Adrenal gland (tissue), 12 donors: ENCODE data around the gene MAT2B. TPM values are rescaled to one million over a fixed set of nuclear protein-coding genes. Genes with fewer than 3 reads are reported as not detected.
A peak's percentile ranks its signal among the peaks of the same experiment; 100 is the strongest.

Experiments used
- DNase-seq, 7 donors: peaks; one replicate each; pipeline ENCODE4 v3.0.0-alpha.2; 2019 to 2020
- H3K27ac ChIP-seq, 5 donors: fragments of 200-600 bp; sonication (generic) in 4 of 5; 1 replicate in 3 of 5; 2 replicates in 2 of 5; pipeline versions ENCODE4 v1.5.1 to v1.8.0; 2016 to 2020; ENCODE audit warnings: mild to moderate bottlenecking in 1 of 5
- H3K27me3 ChIP-seq: fragments of 200-600 bp; 2 replicates; pipeline ENCODE4 v1.8.0; 2021
- H3K36me3 ChIP-seq, 2 donors: fragments of 200-600 bp; replicated peaks in 1 of 2; 1 replicate in 1 of 2; 2 replicates in 1 of 2; pipeline versions ENCODE4 v1.5.1 to v1.8.0; 2018 to 2022
- H3K4me1 ChIP-seq, 2 donors: fragments of 200-600 bp; replicated peaks in 1 of 2; 1 replicate in 1 of 2; 2 replicates in 1 of 2; pipeline versions ENCODE4 v1.5.1 to v1.8.0; 2018 to 2021
- H3K4me3 ChIP-seq, 4 donors: fragments of 200-600 bp; sonication (generic) in 3 of 4; one replicate each; pipeline ENCODE4 v1.5.1; 2016 to 2018
- H3K9me3 ChIP-seq, 3 donors: fragments of 200-600 bp; sonication (generic) in 1 of 3; replicated peaks in 1 of 3; 1 replicate in 2 of 3; 2 replicates in 1 of 3; pipeline versions ENCODE4 v1.5.1 to v1.8.0; 2016 to 2021
- POLR2A ChIP-seq, 2 donors: fragments of 450-650 bp; IDR thresholded peaks; one replicate each; pipeline ENCODE4 v1.6.1; 2017; ENCODE audit warnings: antibody characterized with exemption in 2 of 2, mild to moderate bottlenecking in 2 of 2, moderate library complexity in 1 of 2
- WGBS, 4 donors: extraction: QIAGEN DNeasy Blood & Tissue Kit in 2 of 4; methylation state at CpG; one replicate each; pipeline versions ENCODE4 v1.1.5 to v1.1.7; 2013 to 2017; 5-methylcytosine and 5-hydroxymethylcytosine counted together
- intact Hi-C, 2 donors: fragments of 100-400 bp; cut with DNase I; formaldehyde crosslinking; loops; one replicate each; pipeline versions ENCODE4 v1.14.1 to v1.15.0; 2022 to 2023
- polyA plus RNA-seq, 3 donors: library from polyadenylated mRNA; stranded (reverse); fragments of 200-250 nt in 2 of 3; fragments of 350-450 nt in 1 of 3; fragmentation: Illumina TruSeq in 1 of 3; extraction: RNeasy Lipid Tissue Mini Kit (QIAGEN cat#74804) in 1 of 3; gene quantifications; one replicate each; pipeline ENCODE4 v1.2.3, GENCODE V29; 2013 to 2014
- total RNA-seq, 9 donors: library from RNA; depleted of rRNA in 4 of 9; stranded (reverse); fragments of >200 nt in 4 of 9; fragments of 120-200 nt in 1 of 9; fragmentation: NEBNext Ultra II Directional in 1 of 9; extraction: Animal tissue kit (Norgen Biotek cat#: 25700) in 1 of 9; gene quantifications; one replicate each; pipeline versions ENCODE4 v1.1.0 to v1.2.4, GENCODE V29; 2013 to 2023
- TF ChIP-seq, protein P1 (sequence below), 6 experiments: fragments of 450-650 bp in 4 of 6; fragments of 200-600 bp in 2 of 6; sonication (generic) in 1 of 6; IDR thresholded peaks; 1 replicate in 5 of 6; 2 replicates in 1 of 6; pipeline versions ENCODE4 v1.5.1 to v1.8.0; 2016 to 2021; ENCODE audit warnings: antibody characterized with exemption in 6 of 6, mild to moderate bottlenecking in 2 of 6, moderate library complexity in 1 of 6
- donor health status: healthy with polysubstance abuse.
- donor health status: Bipolar disorder and iron deficiency.
- donor health status: DM: yes; HTN: yes; CAD: no.
- donor health status: DM: no; HTN: no; CAD: no.
- donor health status: DM: no; HTN: no; CAD: no.
- donor health status: DM: yes; HTN: yes; CAD: no.

MAT2B gene
- total and polyA plus RNA-seq, 12 donors, result 20.9 to 83.7 (median 57.5) TPM

DNA sequence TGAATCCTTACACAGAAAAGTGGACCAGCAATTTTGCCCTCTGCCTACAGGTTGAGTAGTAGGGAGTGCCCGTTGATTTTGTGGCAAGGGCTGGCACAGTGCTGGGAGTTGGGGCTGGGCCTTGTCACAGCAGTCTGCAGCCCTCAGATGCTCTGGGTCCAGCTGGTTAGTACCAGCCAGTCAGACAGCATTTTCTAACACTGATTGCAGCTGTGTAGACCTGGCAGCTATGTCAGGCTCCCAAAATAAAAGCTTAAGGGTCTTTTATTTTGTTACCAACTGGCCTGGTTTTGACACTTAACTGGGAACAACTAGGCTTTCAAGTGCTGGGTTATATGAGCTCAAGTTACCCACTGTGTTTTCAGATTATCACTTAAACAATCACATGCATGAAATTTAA, 57.7 kb downstream of the MAT2B start:
- intact Hi-C loops, result loop anchor here (10.0 kb wide), 4 partner anchors 442 to 1652 kb away; no protein-coding TSS in a partner anchor
- no peaks in the 10 kb centered on the region for H3K36me3 ChIP-seq
- H3K9me3 ChIP-seq, result no peaks in the 10 kb centered on the region
- H3K27me3 ChIP-seq, result peaks cover 12% of the 10 kb centered on the region
- no peak for TF ChIP-seq POLR2A (IDR thresholded peaks at IDR 0.05)
- TF ChIP-seq, protein P1, sequence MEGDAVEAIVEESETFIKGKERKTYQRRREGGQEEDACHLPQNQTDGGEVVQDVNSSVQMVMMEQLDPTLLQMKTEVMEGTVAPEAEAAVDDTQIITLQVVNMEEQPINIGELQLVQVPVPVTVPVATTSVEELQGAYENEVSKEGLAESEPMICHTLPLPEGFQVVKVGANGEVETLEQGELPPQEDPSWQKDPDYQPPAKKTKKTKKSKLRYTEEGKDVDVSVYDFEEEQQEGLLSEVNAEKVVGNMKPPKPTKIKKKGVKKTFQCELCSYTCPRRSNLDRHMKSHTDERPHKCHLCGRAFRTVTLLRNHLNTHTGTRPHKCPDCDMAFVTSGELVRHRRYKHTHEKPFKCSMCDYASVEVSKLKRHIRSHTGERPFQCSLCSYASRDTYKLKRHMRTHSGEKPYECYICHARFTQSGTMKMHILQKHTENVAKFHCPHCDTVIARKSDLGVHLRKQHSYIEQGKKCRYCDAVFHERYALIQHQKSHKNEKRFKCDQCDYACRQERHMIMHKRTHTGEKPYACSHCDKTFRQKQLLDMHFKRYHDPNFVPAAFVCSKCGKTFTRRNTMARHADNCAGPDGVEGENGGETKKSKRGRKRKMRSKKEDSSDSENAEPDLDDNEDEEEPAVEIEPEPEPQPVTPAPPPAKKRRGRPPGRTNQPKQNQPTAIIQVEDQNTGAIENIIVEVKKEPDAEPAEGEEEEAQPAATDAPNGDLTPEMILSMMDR (IDR thresholded peaks at IDR 0.05), result no peak
- H3K4me3 ChIP-seq, result no peak overlapping the region
- no peak overlapping the region for H3K27ac ChIP-seq
- 23 to 50% (median 33%) methylated on average over 1 of the region's 1 CpG; no CpG with 5 or more reads in 1 of the 4 donors for WGBS, 4 donors
- no peak for DNase-seq
- peaks cover 7 to 17% of the 10 kb centered on the region in 2 donors for H3K4me1 ChIP-seq

- TF ChIP-seq, protein P1 (IDR thresholded peaks at IDR 0.05), result no peak
- TF ChIP-seq POLR2A (IDR thresholded peaks at IDR 0.05), result no peak
- Histone ChIP-seq H3K9me3 (no peaks in the 10 kb centered on the region), H3K36me3 (no peaks in the 10 kb centered on the region), H3K27ac (no peak overlapping the region), H3K4me1 (peaks cover 7 to 17% of the 10 kb centered on the region in 2 donors), H3K4me3 (no peak overlapping the region), H3K27me3 (peaks cover 12% of the 10 kb centered on the region)
- DNase-seq, result no peak
- intact Hi-C loops, result loop anchor here (10.0 kb wide), 4 partner anchors 441 to 1651 kb away; no protein-coding TSS in a partner anchor
- 59 to 81% (median 70%) methylated on average over 3 of the region's 3 CpGs for WGBS, 4 donors
These were observed 58.5 kb downstream of the MAT2B start for GRCh38 chr5:163563880-163564279.

DNA sequence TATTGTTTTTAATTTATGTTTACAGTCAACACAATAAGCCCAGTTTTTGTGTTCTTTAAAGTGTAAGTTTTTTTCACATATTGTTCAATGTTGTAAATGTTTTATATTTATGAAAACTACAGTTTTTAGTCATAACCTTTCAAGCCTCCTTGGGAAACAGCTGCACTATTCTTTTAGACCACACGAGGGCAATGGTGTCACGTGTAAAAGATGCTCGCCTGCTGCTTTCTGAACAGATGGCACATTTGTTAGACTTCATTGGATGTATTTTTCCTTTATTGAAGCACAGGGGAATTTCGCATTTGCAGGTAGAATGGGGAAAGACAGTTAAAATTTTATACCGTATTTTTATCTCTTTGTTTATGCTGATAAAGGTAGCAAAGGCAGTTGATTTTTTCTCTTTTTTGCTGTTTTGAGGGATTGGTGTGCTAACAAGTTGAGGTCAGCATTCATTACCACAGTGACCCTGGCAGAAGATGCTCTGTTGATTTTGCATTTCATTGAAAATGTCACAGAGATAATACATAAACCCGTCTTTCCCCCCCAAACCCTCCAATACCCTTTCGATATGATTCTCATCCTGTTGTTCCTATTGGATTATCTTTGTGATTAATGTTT, 59.0 kb downstream of the MAT2B start:
- Histone ChIP-seq H3K27me3 (peaks cover 12% of the 10 kb centered on the region), H3K36me3 (no peaks in the 10 kb centered on the region), H3K27ac (no peak overlapping the region), H3K4me3 (no peak overlapping the region), H3K4me1 (peaks cover 7 to 17% of the 10 kb centered on the region in 2 donors), H3K9me3 (no peaks in the 10 kb centered on the region)
- peak; percentile 40 to 87 (median 64) for DNase-seq
- intact Hi-C loops, result loop anchor here (10.0 kb wide), 4 partner anchors 440 to 1650 kb away; no protein-coding TSS in a partner anchor
- no peak for TF ChIP-seq POLR2A (IDR thresholded peaks at IDR 0.05)
- TF ChIP-seq, protein P1 (IDR thresholded peaks at IDR 0.05), result peak; percentile 80 to 90 (median 85)
- 4 to 8% (median 6%) methylated on average over 7 of the region's 7 CpGs for WGBS, 4 donors

GRCh38 chr5:163565492-163565891, 60.1 kb downstream of the MAT2B start:
- H3K27ac ChIP-seq, result no peak overlapping the region
- DNase-seq, result peak in 3 of 7 donors; percentile 9 to 27 (median 19)
- intact Hi-C loops, result loop anchor here (10.0 kb wide), 4 partner anchors 439 to 1649 kb away; no protein-coding TSS in a partner anchor
- TF ChIP-seq POLR2A (IDR thresholded peaks at IDR 0.05), result no peak
- peaks cover 18% of the 10 kb centered on the region for H3K27me3 ChIP-seq
- WGBS, 4 donors, result 2 to 12% (median 3%) methylated on average over 11 of the region's 11 CpGs
- H3K4me3 ChIP-seq, result peak overlapping the region in 1 of 4 donors; percentile 48
- H3K9me3 ChIP-seq, result no peaks in the 10 kb centered on the region
- H3K4me1 ChIP-seq, result peaks cover 7 to 17% of the 10 kb centered on the region in 2 donors
- H3K36me3 ChIP-seq, result no peaks in the 10 kb centered on the region
